ENCODE data around the gene PPP6R2. TPM values are rescaled to one million over a fixed set of nuclear protein-coding genes. Genes with fewer than 3 reads are reported as not detected.

The PPP6R2 gene
- polyA plus RNA-seq, 5 donors = 33.1 to 54.7 (median 41.0) TPM

DNA sequence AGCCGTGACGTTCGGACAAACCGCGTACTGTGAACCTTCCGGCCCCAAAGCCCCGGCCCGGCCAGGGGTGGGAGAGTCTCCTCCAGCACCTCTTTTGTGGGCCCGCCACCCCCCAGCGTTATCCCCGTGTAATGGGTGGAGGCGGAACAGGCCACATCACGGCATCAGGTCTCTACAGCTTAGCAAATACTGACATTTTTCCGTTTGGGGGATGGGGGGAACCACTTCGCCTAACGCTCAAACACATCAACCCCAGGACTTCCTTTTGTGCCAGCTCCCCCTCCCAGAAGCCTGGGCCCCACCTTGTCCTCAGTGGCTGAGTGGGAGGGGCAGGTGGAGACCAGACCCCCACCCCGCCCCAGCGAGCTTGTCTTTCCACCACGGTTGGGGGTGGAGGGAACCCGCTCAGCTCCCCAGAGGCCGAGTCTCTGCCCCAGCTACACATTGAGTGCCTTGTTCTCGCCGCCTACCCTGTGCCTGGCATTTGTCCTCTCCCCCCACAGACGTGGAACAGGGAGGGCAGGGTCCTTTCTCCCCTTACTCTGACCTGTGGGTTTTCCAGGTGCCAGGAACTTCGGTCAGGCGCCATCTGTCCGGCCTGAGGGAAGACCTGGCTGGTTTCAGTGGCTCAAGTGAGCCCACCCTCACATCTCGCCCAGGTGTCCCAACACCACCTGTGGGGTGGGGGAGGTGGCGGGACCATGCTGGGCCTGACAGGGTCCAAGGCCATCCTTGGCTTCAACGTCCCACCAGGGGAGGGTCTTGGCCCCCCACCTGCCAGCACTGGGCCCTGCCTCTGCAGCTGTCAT, 102.1 kb downstream of the PPP6R2 start:
- peak; percentile 61 to 73 for DNase-seq

DNA sequence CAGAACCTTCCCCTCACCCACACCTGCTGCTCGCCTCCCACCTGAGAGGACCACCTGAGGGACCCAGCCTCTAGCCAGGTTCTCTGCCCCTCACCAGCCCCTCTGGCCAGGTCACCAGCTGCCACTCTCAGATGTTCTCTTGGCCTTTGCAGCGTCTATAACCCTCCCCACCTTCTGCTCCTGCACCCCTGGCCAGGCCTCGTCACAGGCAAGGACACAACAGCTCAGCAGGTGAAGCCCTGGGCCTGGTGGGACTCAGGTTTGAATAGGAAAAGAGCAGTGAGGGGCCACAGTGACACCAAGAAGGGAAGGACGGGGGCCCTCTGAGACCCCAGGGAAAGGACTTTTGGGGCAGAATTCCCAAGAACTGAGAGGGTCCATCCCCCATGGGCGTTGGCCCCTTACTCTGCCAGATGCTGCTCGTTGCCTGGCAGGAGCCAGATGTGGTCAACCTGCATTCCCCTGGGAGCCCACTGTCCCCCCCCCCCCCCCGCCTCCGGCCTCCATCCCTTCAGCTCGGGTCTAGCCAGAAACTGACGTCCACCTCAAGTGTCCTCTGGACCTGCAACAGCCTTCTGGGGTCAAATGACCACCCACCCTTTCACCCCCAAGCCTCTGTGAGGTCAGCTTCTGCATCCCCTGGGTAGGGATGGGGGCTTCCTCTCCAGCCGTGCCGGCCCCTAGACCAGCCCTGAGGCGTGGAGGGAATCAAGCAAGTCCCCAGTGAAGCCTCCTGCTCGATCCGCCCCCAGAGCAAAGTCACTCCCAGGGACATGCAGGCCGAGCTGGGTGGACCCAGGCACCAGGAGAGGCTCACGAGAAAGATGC, 103.0 kb downstream of the PPP6R2 start:
- DNase-seq = no peak

DNA sequence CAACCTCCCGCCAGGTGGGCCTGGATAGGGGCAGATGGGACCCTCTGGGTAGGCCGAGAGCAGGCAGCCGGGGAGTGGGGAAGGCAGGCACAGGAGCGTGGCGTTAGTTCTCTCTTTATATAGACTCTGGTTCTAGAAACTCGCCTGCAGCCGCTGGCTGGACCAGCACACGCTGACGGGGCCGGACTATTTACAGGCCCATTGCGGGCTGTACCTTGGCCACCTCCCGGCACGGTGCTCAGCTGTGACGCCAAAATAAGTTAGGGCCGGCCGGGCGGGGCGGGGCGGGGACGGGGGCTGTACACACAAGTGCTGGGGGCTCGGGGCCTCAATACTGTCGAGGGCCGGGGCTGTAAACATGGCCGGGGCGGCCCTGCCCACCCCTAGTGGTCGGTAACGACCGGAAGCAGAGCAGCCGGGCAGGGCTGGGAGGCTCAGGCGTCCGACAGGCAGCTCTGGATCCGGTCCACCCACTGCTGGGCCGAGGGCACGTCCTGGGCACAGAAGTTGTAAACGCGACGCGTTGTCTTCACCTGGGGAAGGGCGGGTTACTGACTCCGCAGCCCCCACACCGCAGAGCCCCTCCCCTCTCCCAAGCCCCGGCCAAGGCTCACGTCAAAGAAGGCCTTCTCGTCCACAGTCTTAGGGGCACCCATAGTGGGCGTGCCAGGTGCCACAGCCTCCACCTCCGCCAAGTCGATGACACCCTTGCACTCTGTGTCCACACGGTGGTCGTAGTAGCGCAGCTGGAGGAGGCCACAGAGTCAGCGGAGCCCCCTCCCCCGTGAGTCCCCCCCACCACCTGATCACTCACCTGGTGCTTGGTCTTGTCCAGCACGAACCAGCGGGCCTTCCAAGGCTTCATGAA, 103.8 kb downstream of the PPP6R2 start:
- no peak for DNase-seq

DNA sequence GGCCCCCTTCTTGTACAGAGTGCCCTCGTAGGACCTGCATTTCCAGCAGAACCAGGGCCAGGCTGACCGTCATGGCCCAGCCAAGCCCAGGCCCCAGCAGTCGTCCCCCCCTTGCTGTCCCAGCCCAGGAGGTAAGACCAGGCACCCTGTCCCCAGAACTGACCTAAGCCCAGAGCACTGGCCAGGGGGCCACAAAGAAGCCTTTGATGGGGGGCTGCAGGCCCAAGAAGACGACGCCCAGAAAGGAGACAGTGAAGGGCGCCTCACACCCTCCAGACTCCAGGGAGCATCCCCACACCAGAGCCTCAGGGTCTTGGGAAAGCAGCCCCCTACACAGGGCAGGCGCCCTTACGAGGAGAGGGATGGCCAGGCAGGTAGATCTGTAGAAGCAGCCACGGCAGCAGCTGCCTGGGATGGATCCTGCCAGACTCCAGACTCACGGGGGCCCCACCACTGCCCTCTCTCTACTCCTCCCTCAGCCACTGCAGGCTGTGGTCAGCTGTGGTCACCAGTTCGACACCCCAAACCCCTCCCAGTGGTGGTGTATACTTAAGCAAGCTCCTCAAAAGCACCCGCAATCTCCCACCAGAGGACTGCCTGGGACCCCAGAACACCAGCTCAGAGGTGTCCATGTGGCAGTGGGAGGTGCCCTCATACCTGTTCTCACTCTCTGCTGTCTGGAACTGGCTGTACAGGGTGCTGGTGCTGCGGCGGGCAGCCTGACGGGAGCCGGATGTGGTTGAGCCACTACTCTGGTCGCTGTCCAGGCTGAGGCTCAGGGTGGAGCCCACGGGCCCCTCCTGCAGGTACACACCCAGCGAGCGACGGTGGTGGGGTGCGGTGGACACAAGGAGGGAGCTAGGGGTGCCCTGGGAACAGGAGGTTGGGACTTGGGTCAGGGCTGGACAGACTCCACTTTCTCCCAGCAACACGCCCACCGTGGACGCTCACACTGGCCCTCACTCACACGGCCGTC, 104.7 kb downstream of the PPP6R2 start:
- no peak for DNase-seq

DNA sequence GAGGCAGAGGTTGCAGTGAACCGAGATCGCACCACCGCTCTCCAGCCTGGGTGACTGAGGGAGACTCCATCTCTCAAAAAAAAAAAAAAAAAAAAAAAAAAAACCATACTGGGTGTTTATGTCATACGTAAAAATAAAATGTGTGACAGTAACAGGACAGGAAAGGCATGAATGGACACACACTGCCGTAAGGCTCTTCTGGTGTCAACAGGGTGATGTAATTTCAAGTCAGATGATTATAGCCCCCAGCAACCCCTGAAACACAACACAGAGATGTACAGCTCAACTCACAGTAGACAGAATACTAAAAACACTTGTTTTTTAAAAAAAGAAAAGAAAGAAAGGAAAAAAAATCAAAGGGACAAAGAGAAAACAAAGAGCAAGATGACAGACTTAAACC, 109.5 kb downstream of the PPP6R2 start:
- no peak for DNase-seq

DNA sequence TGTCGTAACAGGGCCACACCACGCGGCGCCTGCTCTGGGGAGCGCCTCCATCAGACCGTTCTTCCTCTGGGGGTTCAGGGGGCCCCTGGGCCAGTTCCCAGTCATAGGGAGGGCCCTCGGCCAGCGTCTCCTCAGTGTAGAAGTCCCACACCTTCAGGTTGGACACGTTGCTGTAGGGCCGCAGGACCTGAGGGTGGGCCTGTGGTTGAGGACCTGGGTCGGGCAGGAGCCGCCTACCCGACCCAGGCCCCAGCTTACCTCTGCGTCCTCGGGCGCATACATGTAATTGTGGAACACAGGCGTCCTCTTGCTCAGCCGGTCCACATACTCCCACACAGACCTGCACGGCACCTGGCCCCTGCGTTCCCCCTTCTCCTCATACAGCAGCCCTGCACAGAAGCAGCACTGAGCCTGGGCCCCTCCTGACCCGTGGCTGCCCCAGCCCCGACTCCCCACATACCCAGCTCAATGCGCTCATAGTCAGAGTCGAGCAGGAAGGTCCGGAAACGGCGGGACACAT, 111.5 kb downstream of the PPP6R2 start:
- DNase-seq = no peak

DNA sequence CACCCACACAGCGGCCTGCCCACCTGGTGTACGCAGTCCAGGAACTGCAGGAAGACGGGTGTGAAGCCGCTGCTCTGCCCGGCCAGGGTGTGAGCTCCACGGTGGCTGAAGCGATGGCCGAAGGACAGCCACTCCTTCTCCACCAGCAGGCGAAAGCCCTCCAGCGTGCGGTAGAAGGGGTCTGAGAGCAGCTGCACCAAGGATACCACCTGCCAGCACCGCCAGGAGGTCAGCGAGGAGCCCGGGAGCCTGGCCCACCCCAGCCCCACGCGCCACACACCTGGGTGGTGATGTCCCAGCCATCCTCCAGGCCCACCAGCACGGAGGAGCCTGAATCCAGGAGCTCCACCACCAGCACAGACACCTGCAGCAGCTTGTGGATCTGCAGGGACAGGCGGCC, 112.1 kb downstream of the PPP6R2 start:
- no peak for DNase-seq

DNA sequence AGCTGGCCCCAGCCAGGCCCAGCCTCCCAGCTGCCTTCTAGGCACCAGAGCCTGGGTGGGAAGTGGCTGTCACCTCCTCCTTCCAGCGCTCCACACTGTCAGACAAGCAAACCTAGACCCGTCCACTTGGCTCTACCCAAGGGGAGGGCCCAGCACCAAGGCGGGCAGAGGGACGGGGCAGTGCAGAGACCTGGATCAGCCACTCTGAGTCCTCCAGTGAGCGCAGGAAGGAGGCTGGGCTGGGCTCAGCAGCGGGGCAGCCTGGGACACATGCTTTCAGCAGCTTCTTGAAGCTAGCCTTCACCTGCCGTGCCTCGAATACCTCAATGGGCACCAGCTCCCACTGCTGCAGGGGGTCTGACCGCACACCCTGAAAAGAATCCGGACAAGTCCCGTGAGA, 112.9 kb downstream of the PPP6R2 start:
- DNase-seq = no peak

DNA sequence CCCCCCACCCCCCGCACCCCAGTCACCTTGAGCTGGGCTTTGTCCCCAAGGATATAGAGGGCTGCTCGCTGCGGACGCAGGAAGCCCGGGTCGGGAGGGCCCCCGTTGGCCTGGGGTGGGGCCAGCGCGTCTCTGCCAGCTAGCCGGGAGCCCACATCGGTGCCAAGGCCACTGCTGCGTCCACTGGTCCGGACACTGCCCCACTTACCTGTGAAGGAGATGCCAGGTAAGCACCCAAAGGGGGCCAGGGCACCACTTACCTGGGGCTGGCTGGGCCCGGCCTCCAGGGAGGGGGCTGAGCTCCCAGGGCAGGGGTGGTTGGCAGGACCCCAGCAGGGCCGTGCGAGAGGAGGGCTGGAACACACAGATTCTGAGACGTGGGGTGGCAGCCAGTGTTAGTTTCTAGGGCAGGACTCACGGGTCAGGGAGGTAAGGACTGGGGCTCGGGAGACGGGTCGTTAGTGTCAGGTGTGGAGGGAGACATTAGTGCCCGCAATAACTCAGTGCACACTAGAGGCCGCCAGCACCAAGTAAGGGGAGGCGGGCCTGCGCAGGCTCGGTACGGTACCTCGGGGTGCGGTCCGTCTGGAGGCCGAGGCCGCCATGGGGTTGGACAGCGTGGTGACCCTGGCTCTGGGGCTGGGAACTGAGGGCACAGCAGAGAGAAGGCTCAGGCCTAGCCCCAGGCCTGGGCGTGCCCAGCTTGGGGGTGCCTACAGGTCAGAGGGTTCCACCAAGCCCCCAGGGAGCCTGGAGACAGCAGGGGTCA, 113.5 kb downstream of the PPP6R2 start:
- DNase-seq = no peak

DNA sequence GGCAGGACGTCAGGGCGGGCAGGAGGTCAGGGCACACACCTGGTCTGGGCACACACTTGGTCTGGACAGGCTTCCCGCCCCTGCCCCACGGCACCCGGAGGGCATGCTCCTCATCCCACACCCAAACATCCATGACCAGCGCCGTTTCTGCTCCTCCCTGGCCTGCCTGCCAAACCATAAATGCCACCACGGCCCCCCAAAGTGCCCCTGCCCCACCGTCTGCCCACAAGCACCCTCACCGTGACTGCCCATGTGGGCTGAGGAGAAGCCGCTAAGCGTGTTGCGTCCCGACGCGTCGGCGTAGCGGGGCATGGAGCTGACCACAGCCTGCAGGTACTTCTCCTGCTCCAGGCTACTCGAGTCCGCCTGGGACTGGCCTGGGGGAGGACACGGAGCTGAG, 115.9 kb downstream of the PPP6R2 start:
- no peak for DNase-seq

DNA sequence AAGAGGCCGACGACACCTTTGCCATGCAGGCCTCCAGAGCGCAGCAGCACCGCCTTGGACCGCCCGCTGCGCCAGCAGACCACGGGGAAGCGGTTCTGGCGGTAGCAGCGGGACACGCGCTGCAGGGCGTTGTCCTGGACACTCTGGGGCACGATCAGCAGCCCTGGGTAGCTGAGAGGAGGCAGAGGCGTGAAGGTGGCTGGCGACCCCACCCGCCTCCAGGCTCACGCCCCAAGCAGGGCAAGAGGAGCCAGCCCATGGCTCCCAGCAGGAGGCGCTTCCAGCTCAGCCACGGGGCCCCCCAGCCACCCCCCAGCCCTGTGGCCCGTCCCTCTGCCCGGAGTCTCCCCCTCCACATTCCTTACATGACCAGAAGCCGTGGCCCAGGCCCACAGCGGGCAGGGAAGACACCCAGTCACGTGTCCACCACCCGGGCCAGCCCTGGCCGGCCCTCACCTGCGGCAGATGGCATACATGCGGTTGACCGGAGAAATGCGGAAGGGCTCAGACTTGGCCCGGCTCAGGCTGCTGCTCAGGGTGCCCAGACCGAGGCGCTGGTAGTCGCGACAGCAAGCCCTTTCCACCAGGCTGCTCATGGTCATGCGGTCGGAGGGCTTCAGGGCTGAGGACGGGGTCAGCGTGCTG, 116.5 kb downstream of the PPP6R2 start:
- DNase-seq = no peak

DNA sequence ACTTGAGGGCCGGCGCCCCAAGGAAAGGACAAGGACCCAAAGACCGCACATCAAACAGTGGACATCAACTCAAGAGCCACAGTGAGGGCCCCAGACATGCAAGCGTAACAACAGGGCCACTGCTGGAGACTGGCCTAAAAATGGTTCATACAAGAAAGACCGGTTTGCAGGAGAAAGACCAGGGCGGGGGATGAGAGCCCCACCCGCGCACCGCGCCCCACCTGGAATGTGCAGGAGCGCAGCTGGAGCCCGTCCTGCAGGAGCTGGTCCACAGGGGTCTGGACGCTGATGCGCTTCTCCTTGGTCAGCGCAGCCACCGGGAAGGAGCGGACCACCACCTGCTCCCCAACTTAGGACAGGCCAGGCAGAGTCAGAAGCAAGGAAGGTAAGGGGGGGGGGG, 117.8 kb downstream of the PPP6R2 start:
- DNase-seq = no peak

DNA sequence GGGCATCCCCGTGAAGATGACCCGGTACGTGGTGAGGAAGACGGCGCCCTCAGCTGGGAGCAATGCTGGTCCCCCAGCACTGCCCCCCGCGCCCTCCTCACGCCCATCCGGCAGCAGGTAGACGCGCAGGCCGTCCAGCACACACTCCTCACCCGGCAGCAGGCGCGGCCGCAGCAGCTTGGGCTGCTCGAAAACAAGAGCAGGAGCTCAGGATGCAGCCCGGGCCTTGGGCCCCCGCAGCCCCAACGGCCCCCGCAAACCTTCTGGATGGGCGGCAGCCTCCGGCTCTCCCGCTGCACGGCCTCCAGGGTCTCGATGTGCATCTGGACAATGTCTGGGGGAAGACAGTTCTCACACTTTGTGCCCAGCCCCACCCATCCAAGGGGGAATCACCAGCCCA, 118.4 kb downstream of the PPP6R2 start:
- DNase-seq = no peak

DNA sequence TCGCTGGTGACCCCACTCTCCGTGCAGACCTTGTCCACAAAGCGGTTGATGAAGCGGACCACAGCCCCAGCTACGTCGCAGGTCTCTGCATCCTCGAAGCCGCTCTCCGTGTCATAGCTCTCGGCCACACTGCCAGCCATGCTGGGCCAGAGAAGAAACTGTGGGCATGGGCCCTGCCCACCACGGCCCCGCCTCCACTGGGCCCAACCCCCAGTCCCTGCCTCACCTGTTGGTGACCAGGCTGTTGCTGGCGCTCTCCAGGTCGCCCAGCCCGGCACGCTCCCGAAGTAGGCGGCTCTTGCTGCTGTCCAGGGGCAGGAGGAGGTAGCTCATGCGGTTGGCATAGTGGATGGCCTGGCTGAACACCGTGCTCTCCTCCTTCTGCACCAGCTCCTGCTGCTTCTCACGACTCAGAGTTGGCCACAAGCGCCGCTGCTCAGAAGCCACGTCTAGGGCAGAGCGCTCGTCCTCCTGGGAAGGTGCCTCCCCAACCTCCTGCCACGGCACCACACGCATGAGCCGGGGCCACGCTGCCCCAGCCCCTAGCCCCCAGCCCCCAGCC, 118.9 kb downstream of the PPP6R2 start:
- no peak for DNase-seq

DNA sequence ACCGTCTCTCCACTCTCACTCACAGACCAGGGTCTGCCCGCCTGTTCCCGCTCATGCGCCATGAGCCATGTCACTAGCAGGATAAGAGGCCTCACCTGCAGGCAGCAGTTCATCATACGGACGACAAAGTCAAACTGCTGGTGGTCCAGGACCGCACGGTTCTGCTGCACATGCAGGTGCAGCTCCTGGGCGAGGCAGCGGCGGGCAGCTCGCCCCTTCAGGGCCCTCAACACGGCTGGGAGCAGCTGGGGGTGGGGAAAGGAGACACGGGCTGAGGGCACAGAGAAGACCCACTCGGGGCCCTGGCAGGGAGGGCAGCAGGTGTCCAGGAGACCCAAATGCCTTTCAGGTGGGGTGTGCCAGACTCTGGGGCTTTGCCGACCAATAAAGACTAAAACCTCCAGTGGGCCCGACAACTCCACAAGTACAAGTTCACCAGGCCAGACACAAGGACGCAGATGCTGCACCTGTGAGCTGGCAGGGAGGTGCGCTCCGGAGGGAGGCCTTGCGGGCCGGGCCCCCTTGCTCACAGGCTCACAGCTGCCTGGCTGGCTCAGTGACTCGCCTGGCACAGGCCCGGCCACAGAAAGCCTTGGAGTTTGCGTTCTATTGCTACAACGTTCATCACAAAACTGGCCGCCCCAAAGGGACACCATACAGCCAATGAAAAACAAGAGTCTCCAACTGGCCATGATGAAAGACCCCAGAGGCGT, 120.2 kb downstream of the PPP6R2 start:
- no peak for DNase-seq

DNA sequence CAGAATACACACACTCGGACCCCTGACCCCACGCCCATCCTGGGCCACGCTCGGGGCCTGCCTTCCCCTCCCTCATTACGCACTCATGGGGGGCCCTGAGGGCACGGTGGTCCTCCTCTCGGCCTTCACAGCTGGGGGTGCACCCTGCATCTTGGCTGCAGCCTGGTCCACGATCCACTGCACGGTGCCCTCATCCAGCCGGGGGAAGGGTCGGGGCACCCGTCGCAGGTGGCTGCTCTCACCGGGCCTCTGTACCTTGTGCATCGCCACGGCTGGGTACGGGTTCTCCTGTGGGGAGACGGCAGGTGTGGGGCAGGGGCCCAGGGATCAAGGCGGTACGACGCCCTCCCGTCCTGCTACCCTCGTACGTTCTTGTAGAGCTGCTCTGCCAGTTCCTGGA, 121.3 kb downstream of the PPP6R2 start:
- no peak for DNase-seq

DNA sequence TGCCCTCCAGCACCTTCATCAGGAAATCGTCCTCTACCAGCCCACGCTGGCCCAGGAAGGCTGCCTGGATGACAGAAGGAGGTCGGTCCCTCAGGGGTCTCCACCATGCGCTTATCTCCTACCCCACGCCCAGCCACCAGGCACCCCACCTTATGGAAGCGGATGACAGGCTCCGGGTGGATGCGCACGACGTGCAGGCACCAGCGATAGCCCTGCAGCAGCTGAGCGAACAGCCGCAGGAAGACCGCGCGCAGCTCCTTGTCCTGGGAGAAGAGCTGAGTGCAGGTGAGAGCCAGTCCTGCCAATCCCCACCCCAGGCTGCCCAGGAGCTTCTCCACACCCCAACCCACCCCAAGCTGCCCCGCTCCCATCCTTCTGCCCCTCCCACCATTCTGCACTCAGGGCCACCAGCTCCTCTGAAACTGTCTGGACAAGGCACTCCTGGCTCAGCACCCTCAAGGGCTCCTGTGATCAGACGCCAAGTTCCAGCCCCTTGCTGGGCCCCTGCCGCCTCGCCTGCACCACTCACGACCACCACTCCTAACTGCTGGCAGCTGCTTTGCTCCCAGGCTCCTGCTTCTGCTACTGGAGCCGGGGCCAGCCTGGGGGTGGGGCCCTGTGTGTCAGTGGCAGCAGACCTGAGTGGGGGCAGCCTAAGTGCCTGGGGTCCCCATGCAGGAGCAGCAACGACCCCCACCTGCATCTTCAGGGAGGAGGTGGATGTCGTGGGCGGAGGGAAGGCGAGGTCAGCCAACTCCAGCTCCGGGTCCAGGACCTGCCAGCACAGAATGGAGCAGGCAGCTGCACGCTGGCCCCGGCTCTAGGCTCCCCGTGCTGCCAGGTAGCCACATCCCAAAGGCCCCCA, 122.2 kb downstream of the PPP6R2 start:
- peak in 1 of 2 donors; percentile 35 for DNase-seq

Measured in right lung (tissue), 5 donors.